Ovary (tissue), 9 donors: ENCODE measurements around the gene SFTPA1. TPM values are rescaled to one million over a fixed set of nuclear protein-coding genes. Genes with fewer than 3 reads are reported as not detected.
"Not testable (repeated sequence)": the region's sequence is repeated elsewhere in the genome, so short reads cannot be mapped to it uniquely, and the experiment has no call there.

Experiments
- DNase-seq, 5 donors: peaks; one replicate each; pipeline ENCODE4 v3.0.0-alpha.2; 2019 to 2020
- H3K27ac ChIP-seq, 2 donors: fragments of 200-600 bp; one replicate each; pipeline versions ENCODE4 v1.5.1 to v1.8.0; 2019 to 2022
- H3K27me3 ChIP-seq: fragments of 200-600 bp; one replicate; pipeline ENCODE4 v1.8.0; 2022
- H3K36me3 ChIP-seq: fragments of 200-600 bp; sonication (generic); one replicate; pipeline ENCODE4 v1.5.1; 2019
- H3K4me1 ChIP-seq: one replicate; pipeline ENCODE4 v1.8.1; 2013; ENCODE audit warnings: mild to moderate bottlenecking, moderate library complexity; ENCODE audit not compliant: insufficient read depth
- H3K4me3 ChIP-seq: fragments of 200-600 bp; sonication (generic); one replicate; pipeline ENCODE4 v1.5.1; 2017
- H3K9me3 ChIP-seq, 2 donors: fragments of 200-600 bp in 1 of 2; sonication (generic) in 1 of 2; one replicate each; pipeline versions ENCODE4 v1.5.1 to v1.8.1; 2013 to 2019; ENCODE audit warnings: mild to moderate bottlenecking in 1 of 2, moderate library complexity in 1 of 2
- CTCF ChIP-seq, 3 donors: fragments of 450-650 bp in 2 of 3; fragments of 200-600 bp in 1 of 3; IDR thresholded peaks; one replicate each; pipeline versions ENCODE4 v1.5.1 to v1.8.0; 2016 to 2022; ENCODE audit warnings: antibody characterized with exemption in 3 of 3, mild to moderate bottlenecking in 1 of 3
- EP300 ChIP-seq: sonication (generic); formaldehyde crosslinking; IDR thresholded peaks from one replicate; pipeline ENCODE4 v1.6.1; 2017; ENCODE audit warnings: antibody characterized with exemption
- POLR2A ChIP-seq: fragments of 450-650 bp; IDR thresholded peaks from one replicate; pipeline ENCODE4 v1.6.1; 2017; ENCODE audit warnings: antibody characterized with exemption, mild to moderate bottlenecking, moderate library complexity
- WGBS, 3 donors: extraction: QIAGEN DNeasy Blood & Tissue Kit in 1 of 3; methylation state at CpG; one replicate each; pipeline versions ENCODE4 v1.1.5 to v1.1.7; 2013 to 2017; 5-methylcytosine and 5-hydroxymethylcytosine counted together
- intact Hi-C, 4 donors: fragments of 100-400 bp; cut with DNase I; formaldehyde crosslinking; loops; one replicate each; pipeline versions ENCODE4 v1.11.0 to v1.15.1; 2022 to 2023
- polyA plus RNA-seq, 2 donors: library from polyadenylated mRNA; stranded (reverse); fragments of 200-250 nt in 1 of 2; fragments of 350-450 nt in 1 of 2; fragmentation: Illumina TruSeq in 1 of 2; extraction: RNeasy Lipid Tissue Mini Kit (QIAGEN cat#74804) in 1 of 2; gene quantifications; one replicate each; pipeline ENCODE4 v1.2.3, GENCODE V29; 2013 to 2014
- total RNA-seq, 7 donors: library from RNA; depleted of rRNA in 2 of 7; stranded (reverse); fragments of >200 nt in 2 of 7; fragmentation: NEBNext Ultra II Directional in 3 of 7; extraction: Animal tissue kit (Norgen Biotek cat#: 25700) in 3 of 7; gene quantifications; one replicate each; pipeline versions ENCODE4 v1.1.0 to v1.2.4, GENCODE V29; 2016 to 2023
- donor health status: DM: no; HTN: no; CAD: no; lungs with moderate emphysema.
- donor health status: DM: no; HTN: no; CAD: no.
- donor health status: Bipolar disorder and iron deficiency.
- donor health status: DM: yes; HTN: yes; CAD: no.
- donor health status: DM: no; HTN: no; CAD: no.
- donor health status: DM: yes; HTN: yes; CAD: no.

Gene SFTPA1
- total and polyA plus RNA-seq, 9 donors, result 0.10 to 6.6 (median 0.55) TPM; not detected in 3

GRCh38 chr10:79616164-79616563 is 5.4 kb downstream of the SFTPA1 start:
- Histone ChIP-seq H3K27ac (no peak overlapping the region), H3K27me3 (no peaks in the 10 kb centered on the region), H3K9me3 (no peaks in the 10 kb centered on the region), H3K4me1 (no peaks in the 10 kb centered on the region), H3K36me3 (no peaks in the 10 kb centered on the region), H3K4me3 (no peak overlapping the region)
- intact Hi-C loops, result no loop called here
- no peak for DNase-seq
- WGBS, 3 donors, result 85 to 94% (median 90%) methylated on average over 1 of the region's 1 CpG
- no peak for TF ChIP-seq CTCF (IDR thresholded peaks at IDR 0.05)
- TF ChIP-seq POLR2A, result no peak
- no peak for TF ChIP-seq EP300

GRCh38 chr10:79623663-79624062 is 12.9 kb downstream of the SFTPA1 start:
- H3K4me1 ChIP-seq, H3K4me3 ChIP-seq, H3K36me3 ChIP-seq, H3K9me3 ChIP-seq, DNase-seq, H3K27me3 ChIP-seq, H3K27ac ChIP-seq, intact Hi-C loops: not testable (repeated sequence)

- no peak overlapping the region for H3K4me3 ChIP-seq
- H3K27ac ChIP-seq, result no peak overlapping the region
- H3K4me1 ChIP-seq, result no peaks in the 10 kb centered on the region
- H3K27me3 ChIP-seq, result no peaks in the 10 kb centered on the region
- WGBS, 3 donors, result 67 to 92% (median 83%) methylated on average over 2 of the region's 2 CpGs
- no peak for TF ChIP-seq EP300
- TF ChIP-seq POLR2A, result no peak
- no peak for TF ChIP-seq CTCF (IDR thresholded peaks at IDR 0.05)
- intact Hi-C loops, result no loop called here
- H3K9me3 ChIP-seq, result no peaks in the 10 kb centered on the region
- no peak for DNase-seq
- H3K36me3 ChIP-seq, result no peaks in the 10 kb centered on the region
Measured at GRCh38 chr10:79627075-79627474, 16.3 kb downstream of the SFTPA1 start.

GRCh38 chr10:79628083-79628482 is 17.3 kb downstream of the SFTPA1 start:
- no peaks in the 10 kb centered on the region for H3K4me1 ChIP-seq
- TF ChIP-seq CTCF (IDR thresholded peaks at IDR 0.05) (no peak), EP300 (no peak), POLR2A (no peak)
- no peak overlapping the region for H3K4me3 ChIP-seq
- no peak for DNase-seq
- no peaks in the 10 kb centered on the region for H3K36me3 ChIP-seq
- intact Hi-C loops, result no loop called here
- H3K27ac ChIP-seq, result no peak overlapping the region
- H3K9me3 ChIP-seq, result no peaks in the 10 kb centered on the region
- WGBS, 3 donors, result 89 to 96% (median 95%) methylated on average over 4 of the region's 4 CpGs
- no peaks in the 10 kb centered on the region for H3K27me3 ChIP-seq

- Histone ChIP-seq H3K27ac (no peak overlapping the region), H3K36me3 (no peaks in the 10 kb centered on the region), H3K4me1 (no peaks in the 10 kb centered on the region), H3K9me3 (no peaks in the 10 kb centered on the region), H3K4me3 (no peak overlapping the region), H3K27me3 (no peaks in the 10 kb centered on the region)
- 83 to 92% (median 91%) methylated on average over 9 of the region's 9 CpGs for WGBS, 3 donors
- intact Hi-C loops, result no loop called here
- no peak for DNase-seq
- TF ChIP-seq CTCF (IDR thresholded peaks at IDR 0.05) (no peak), EP300 (no peak), POLR2A (no peak)
Measured at GRCh38 chr10:79628988-79629954, 18.5 kb downstream of the SFTPA1 start.
